HFF-Myc (cell line): ENCODE data around the gene PIK3R2.

ENCODE experiments used
- DNase-seq: peaks from one replicate; pipeline ENCODE4 v3.0.0-alpha.2; 2011; ENCODE audit warnings: low read depth; ENCODE audit errors: extremely low read depth
- H3K4me3 ChIP-seq: replicated peaks from 2 replicates; pipeline ENCODE4 v1.5.1; 2011; ENCODE audit warnings: low read depth, mild to moderate bottlenecking, control low read depth, low read length
- CTCF ChIP-seq: IDR thresholded peaks from 2 replicates; pipeline ENCODE4 v1.5.1; 2012; ENCODE audit warnings: mild to moderate bottlenecking, low read depth, low read length, control low read depth; ENCODE audit errors: missing control alignments

Gene PIK3R2

DNA sequence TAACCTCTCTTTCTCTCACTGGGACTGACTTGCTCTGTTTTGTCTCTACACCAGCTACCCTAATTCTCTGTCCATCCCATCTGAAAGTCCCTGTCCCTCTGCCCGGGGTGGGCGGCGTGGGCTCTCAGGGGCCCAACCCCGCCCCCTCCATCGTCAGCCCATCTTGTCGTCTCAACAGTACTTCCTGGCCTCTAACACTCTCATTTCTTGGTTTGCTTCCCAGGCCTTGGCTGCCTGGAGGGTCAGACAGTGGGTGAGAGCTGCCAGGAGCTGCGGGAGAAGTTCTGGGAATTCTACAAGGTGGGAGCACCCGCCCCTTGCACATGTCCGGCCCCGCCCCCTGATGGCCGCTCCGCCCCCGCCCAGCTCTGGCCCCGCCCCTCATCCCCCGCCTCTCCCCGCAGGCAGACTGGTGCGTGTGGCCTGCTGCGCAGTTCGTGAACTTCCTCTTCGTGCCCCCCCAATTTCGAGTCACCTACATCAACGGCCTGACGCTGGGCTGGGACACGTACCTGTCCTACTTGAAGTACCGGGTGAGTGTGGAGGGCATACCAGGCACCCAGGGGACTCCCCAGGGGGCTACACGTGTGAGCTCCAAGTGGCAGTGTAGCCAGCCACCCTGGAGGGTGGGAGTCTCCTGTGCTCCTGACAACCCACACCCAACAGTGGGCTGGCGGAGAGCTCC, 41.7 kb downstream of the PIK3R2 start:
- H3K4me3 ChIP-seq = peak overlapping the region; percentile 84
- no peak for DNase-seq
- TF ChIP-seq CTCF = no peak

- H3K4me3 ChIP-seq = no peak overlapping the region
- no peak for DNase-seq
- TF ChIP-seq CTCF = no peak
Observed at GRCh38 chr19:18196511-18196845, 43.5 kb downstream of the PIK3R2 start.

- DNase-seq = no peak
- H3K4me3 ChIP-seq = no peak overlapping the region
Observed at GRCh38 chr19:18197306-18197705, 44.3 kb downstream of the PIK3R2 start.

DNA sequence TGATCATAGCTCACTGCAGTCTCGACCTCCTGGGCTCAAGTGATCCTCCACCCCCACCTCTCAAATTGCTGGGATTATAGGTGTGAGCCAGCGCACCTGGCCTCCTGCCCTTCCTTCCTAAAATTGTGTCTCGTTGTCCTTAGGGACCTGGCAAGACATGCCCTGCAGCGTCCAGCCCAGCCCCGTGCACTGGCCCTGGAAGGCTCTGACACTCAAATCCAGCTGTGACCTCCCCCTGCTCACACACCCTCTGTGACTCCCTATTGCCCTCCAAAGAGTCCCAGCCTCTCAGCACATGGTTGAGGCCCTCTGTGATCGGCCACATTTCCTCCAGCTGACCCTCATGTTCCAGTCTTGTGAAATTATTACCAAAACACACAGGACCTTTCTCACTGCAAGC, 45.0 kb downstream of the PIK3R2 start:
- no peak for TF ChIP-seq CTCF
- H3K4me3 ChIP-seq = no peak overlapping the region
- no peak for DNase-seq

More at GRCh38 chr19:18197306-18197705, 44.3 kb downstream of the PIK3R2 start:
- TF ChIP-seq CTCF = no peak

DNA sequence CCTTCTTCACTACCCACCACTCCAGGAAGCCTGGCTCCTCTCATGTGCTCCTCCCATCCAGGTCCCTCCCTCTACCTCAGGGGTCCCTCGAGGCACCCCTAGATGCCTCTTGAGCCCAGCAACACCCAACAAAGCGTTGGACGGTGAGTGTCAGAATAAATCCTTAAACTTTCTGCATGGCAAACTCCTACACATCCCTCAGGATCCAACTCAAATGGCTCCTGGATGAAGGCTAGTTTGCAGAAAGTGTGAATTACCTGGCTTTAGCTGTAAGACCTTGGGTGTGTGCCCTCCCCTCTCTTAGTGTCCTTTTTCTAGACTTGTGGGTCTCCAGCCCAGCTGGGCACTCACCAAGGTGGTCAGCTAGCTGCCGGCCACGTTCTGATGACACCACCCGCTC, 45.4 kb downstream of the PIK3R2 start:
- DNase-seq = no peak
- H3K4me3 ChIP-seq = no peak overlapping the region
- TF ChIP-seq CTCF = no peak

GRCh38 chr19:18202397-18202777, 49.4 kb downstream of the PIK3R2 start:
- TF ChIP-seq CTCF = no peak
- no peak for DNase-seq
- H3K4me3 ChIP-seq = peak overlapping the region; percentile 71; the same call in 1 of the 2 replicates
